OCI-LY3 (cell line): Measurements from ENCODE around the gene TUBGCP3.

ENCODE experiments used
- H2AFZ ChIP-seq: fragments of 200-600, 300-600 bp; shearing (Covaris generic); 2 replicates; pipeline ENCODE4 v1.6.0; 2014; ENCODE audit warnings: antibody characterized with exemption, low read depth, low read length
- H3K27ac ChIP-seq: fragments of 200-600, 300-600 bp; sonication (generic); 2 replicates; pipeline ENCODE4 v1.5.1; 2014; ENCODE audit warnings: mild to moderate bottlenecking, low read length, moderate library complexity, mixed read lengths
- H3K27me3 ChIP-seq: fragments of 200-600, 300-600 bp; sonication (generic); 2 replicates; pipeline ENCODE4 v1.6.1; 2014; ENCODE audit warnings: low read depth, low read length, mixed read lengths
- H3K36me3 ChIP-seq: fragments of 200-600, 300-600 bp; sonication (generic); replicated peaks from 2 replicates; pipeline ENCODE3; 2014; ENCODE audit warnings: low read depth, low read length, mixed read lengths
- H3K4me1 ChIP-seq: fragments of 300-600, 200-600 bp; sonication (generic); 2 replicates; pipeline ENCODE4 v1.6.1; 2014; ENCODE audit warnings: low read length, mixed read lengths
- H3K4me2 ChIP-seq: fragments of 200-600, 300-600 bp; sonication (generic); 2 replicates; pipeline ENCODE4 v1.6.1; 2014; ENCODE audit warnings: low read length, mixed read lengths
- H3K4me3 ChIP-seq: fragments of 300-600, 200-600 bp; sonication (generic); 2 replicates; pipeline ENCODE4 v1.5.1; 2014; ENCODE audit warnings: antibody characterized with exemption, mild to moderate bottlenecking, low read length, moderate library complexity
- H3K79me2 ChIP-seq: fragments of 300-600, 200-600 bp; shearing (Covaris generic); 2 replicates; pipeline ENCODE4 v1.6.1; 2014; ENCODE audit warnings: mild to moderate bottlenecking, low read length, mixed read lengths
- H3K9ac ChIP-seq: fragments of 300-600, 200-600 bp; shearing (Covaris generic); 2 replicates; pipeline ENCODE4 v1.6.0; 2014; ENCODE audit warnings: mild to moderate bottlenecking, low read length, moderate library complexity
- H3K9me3 ChIP-seq: fragments of 200-600, 300-600 bp; shearing (Covaris generic); 2 replicates; pipeline ENCODE4 v1.6.1; 2014; ENCODE audit warnings: low read length, mixed read lengths; ENCODE audit not compliant: insufficient read depth
- H4K20me1 ChIP-seq: fragments of 200-600, 300-600 bp; sonication (generic); 2 replicates; pipeline ENCODE4 v1.6.1; 2016; ENCODE audit warnings: low read length, mixed read lengths; ENCODE audit not compliant: insufficient read depth
- EZH2phosphoT487 ChIP-seq: fragments of 200-600 bp; shearing (Covaris generic); IDR thresholded peaks from 2 replicates; pipeline ENCODE4 v1.6.1; 2018; ENCODE audit warnings: antibody characterized with exemption, mixed run types, low read depth
- TF ChIP-seq, protein P1 (sequence below): fragments of 200-600, 300-600 bp; sonication (generic); IDR thresholded peaks from 2 replicates; pipeline ENCODE4 v1.5.1; 2014; ENCODE audit warnings: antibody characterized with exemption, low read length, low read depth

Gene TUBGCP3

DNA sequence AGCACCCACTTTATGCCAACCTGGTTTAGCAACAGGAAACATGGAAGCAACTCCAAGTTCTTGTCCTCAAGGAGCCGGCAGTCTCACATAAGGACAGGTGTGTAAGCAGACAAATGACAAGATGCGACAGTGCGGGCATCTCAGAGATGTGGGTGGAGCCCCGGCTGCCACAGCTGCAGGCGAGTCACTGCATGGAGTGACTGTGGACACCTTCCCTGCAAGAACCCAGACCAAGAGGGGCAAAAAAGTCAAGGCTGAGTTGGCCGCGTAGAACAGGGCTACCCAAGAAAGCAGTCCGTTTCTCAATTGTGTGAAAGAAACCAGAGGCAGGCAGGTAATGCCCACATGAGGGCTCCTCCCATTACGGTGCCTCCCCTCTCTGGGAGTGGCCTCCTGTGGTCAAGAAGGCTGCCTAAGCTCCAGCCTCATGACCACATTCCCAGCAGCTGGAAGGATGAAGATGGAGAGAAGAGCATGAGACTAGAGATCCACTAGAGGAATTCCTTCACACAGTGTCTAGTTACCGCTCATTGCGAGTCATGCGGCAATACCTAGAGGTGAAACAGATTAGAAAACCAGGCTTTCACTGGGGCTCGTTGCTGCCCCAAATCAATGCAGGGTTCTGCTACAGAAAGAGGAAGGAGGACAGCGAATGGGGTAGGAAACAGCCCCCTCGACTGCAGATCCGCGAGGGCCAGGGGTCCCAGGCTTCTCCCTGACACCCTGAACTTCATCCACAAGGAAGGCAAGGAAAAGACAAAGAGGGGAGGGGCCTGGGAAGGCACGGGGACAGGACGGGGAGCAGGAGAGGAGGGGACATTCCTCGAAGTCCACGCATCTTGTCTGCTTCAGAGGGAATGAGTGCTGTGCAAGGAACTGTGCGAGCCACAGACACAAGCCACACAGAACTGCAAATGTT is 131.6 kb downstream of the TUBGCP3 start:
- H3K4me3 ChIP-seq: no peak overlapping the region
- H3K79me2 ChIP-seq: no peaks in the 10 kb centered on the region
- H3K9me3 ChIP-seq: no peaks in the 10 kb centered on the region
- H3K4me2 ChIP-seq: no peak overlapping the region
- no peak overlapping the region for H3K9ac ChIP-seq
- no peaks in the 10 kb centered on the region for H3K27me3 ChIP-seq
- H3K4me1 ChIP-seq: no peaks in the 10 kb centered on the region
- TF ChIP-seq EZH2phosphoT487: no peak
- TF ChIP-seq, protein P1, sequence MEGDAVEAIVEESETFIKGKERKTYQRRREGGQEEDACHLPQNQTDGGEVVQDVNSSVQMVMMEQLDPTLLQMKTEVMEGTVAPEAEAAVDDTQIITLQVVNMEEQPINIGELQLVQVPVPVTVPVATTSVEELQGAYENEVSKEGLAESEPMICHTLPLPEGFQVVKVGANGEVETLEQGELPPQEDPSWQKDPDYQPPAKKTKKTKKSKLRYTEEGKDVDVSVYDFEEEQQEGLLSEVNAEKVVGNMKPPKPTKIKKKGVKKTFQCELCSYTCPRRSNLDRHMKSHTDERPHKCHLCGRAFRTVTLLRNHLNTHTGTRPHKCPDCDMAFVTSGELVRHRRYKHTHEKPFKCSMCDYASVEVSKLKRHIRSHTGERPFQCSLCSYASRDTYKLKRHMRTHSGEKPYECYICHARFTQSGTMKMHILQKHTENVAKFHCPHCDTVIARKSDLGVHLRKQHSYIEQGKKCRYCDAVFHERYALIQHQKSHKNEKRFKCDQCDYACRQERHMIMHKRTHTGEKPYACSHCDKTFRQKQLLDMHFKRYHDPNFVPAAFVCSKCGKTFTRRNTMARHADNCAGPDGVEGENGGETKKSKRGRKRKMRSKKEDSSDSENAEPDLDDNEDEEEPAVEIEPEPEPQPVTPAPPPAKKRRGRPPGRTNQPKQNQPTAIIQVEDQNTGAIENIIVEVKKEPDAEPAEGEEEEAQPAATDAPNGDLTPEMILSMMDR: no peak
- H2AFZ ChIP-seq: no peak overlapping the region
- H3K27ac ChIP-seq: no peak overlapping the region
- H4K20me1 ChIP-seq: no peaks in the 10 kb centered on the region
- H3K36me3 ChIP-seq: peaks cover 4% of the 10 kb centered on the region

DNA sequence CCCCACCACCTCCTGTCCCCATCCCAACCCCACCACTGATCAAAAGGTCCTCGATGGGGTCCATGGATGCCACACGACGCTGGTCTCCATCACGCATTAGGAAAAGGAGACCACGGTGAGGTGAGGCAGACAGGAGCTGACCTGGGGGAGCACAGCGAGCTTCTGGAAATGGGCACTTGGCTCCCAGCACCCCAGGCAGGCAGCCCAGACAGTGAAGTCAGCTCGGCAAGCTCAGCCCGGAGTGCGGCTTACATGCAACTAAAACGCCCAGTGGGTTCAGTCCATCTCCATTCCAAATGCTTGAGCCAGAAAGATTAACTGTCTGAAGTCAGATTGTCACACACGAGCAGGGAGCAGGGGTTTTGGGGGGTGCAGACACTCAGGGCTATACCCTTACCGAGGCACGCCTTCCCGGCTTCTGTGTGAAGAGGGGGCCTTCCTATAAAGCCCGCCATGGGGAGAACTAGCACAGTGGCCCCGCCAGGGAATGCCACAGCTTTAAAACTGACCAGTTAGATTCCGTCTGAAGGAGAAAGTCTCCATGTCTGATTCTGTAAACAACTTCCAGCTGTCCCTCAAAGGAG is 132.4 kb downstream of the TUBGCP3 start:
- Histone ChIP-seq H2AFZ (no peak overlapping the region), H3K4me2 (no peak overlapping the region), H4K20me1 (no peaks in the 10 kb centered on the region), H3K36me3 (peaks cover 4% of the 10 kb centered on the region), H3K27me3 (no peaks in the 10 kb centered on the region), H3K9me3 (no peaks in the 10 kb centered on the region), H3K4me3 (no peak overlapping the region), H3K79me2 (no peaks in the 10 kb centered on the region), H3K27ac (no peak overlapping the region), H3K9ac (no peak overlapping the region), H3K4me1 (no peaks in the 10 kb centered on the region)
- TF ChIP-seq, protein P1: no peak
- TF ChIP-seq EZH2phosphoT487: no peak

DNA sequence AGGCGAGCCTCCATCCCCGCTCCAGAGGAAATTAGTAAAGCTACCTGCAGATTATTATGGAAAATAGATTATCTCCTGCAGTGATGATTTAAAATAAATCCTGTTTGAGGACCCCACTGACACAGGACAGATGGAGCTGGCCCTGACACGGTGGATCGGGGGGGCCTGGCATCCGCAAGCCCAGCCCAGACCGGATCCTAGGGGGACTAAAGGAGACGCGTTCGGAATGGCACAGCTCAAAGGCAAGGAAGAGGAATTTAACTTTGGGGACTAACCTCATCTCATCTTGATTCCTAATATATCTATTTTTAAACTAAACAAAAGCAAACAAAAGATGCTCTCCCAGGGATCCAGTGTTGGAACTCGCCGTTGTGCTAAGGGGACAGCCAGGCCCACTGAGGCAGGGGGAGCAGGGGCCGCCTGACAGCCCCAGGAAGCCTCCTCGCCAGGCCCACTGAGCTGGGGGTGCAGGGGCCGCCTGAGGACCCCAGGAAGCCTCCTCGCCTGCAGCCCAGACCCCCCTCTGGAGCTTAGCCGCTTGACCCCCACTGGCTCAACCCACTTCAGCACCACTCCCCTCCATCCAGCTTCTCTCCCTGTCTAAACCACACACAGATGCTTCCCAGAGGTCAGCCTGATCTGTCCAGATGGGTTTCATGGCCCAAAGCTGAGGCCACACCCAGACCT is 133.2 kb downstream of the TUBGCP3 start:
- H3K4me3 ChIP-seq: no peak overlapping the region
- no peaks in the 10 kb centered on the region for H4K20me1 ChIP-seq
- no peaks in the 10 kb centered on the region for H3K79me2 ChIP-seq
- no peaks in the 10 kb centered on the region for H3K36me3 ChIP-seq
- H3K4me2 ChIP-seq: no peak overlapping the region
- no peak overlapping the region for H2AFZ ChIP-seq
- no peaks in the 10 kb centered on the region for H3K9me3 ChIP-seq
- H3K27ac ChIP-seq: no peak overlapping the region
- no peaks in the 10 kb centered on the region for H3K27me3 ChIP-seq
- H3K9ac ChIP-seq: no peak overlapping the region
- TF ChIP-seq, protein P1: no peak
- TF ChIP-seq EZH2phosphoT487: no peak
- H3K4me1 ChIP-seq: no peaks in the 10 kb centered on the region
